Measurements from ENCODE around the gene RASGRP4.
"Not testable (repeated sequence)": the region's sequence is repeated elsewhere in the genome, so short reads cannot be mapped to it uniquely, and the experiment has no call there.

RASGRP4 gene

DNA sequence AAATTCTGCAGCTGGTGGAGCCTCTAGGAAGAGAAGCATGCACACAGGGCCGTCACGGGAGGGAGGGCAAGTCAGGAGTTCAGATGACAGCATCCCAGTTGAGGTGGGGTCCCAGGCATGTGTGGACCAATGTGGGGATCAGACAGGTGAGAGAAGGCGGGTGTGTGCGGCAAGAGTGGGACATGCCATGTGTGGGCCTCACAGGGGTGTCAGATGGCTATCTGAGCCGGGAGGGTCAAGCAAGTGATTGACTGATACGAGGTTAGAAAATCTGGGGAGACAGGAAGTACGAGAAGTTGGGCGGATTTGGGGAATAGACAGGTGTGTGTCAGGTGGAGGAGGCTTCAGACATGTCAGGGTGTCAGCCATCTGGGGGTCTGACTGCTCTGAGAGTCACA, 8.9 kb downstream of the RASGRP4 start:
- no peak for DNase-seq (ENCODE audit: low read depth in 2 of 2)

GRCh38 chr19:38413416-38413815, 12.6 kb downstream of the RASGRP4 start:
- no peak for DNase-seq (ENCODE audit: low read depth in 2 of 2)

DNA sequence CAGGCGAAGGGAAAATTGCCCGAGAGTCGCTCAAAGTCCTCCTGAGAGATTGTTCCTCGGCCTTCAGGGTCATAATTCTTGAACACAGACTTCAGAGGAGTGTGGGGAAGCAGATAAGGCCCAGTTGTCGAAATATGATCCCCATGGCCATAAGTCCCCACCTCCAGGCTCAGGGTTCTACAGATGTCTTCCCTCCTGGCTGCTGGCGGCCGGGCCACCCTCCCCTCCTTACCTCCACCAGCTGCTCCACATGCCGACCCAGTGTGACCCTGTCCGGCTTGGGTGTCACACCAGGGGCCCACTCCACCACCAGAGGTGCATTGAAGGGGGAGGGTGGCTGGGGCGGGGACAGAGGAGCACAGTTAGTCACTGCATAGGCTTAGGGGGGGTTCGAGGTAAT, 13.1 kb downstream of the RASGRP4 start:
- DNase-seq (ENCODE audit: low read depth in 2 of 2) = no peak

GRCh38 chr19:38412491-38412890, 13.5 kb downstream of the RASGRP4 start:
- DNase-seq (ENCODE audit: low read depth in 2 of 2) = no peak

GRCh38 chr19:38411898-38412297, 14.1 kb downstream of the RASGRP4 start:
- DNase-seq (ENCODE audit: low read depth in 2 of 2) = not testable (repeated sequence)

- DNase-seq (ENCODE audit: low read depth in 2 of 2) = no peak
These were observed 14.8 kb downstream of the RASGRP4 start for GRCh38 chr19:38411041-38411712.

DNA sequence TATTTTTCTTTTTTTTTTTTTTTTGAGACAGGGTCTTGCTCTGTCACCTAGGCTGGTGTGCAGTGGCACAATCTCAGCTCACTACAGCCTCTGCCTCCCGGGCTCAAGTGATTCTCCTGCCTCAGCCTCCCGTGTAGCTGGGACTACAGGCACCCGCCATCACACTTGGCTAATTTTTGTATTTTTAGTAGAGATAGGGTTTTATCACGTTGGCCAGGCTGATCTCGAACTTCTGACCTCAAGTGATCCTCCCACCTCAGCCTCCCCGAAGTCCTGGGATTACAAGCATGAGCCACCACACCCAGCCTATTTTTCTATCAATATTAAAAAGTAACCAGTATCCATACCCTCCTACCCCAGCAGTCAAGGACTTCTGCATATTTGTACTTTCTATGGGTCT, 15.6 kb downstream of the RASGRP4 start:
- not testable (repeated sequence) for DNase-seq (ENCODE audit: low read depth in 2 of 2)

DNA sequence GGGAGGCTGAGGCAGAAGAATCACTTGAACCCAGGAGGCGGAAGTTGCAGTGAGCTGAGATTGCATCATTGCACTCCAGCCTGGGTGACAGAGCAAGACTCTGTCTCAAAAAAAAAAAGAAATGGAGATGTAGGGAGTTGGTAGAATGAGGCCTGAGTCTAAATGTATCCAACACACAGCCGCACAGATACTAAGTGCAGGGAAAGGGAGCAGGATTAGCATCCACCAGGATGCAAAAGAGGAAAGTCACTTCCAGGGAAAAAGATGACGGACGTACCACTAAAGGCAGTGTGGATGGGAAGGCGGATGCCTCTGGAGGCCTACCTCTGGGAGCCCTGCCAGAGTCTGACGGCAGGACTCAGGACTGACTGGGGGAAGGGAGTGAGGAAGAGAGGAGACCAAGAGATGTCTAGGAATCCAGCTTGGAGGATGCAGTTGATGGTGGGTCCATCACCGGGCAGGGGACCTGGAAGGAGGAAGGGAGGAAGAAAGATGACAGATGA, 16.3 kb downstream of the RASGRP4 start:
- DNase-seq (ENCODE audit: low read depth in 2 of 2) = no peak

DNA sequence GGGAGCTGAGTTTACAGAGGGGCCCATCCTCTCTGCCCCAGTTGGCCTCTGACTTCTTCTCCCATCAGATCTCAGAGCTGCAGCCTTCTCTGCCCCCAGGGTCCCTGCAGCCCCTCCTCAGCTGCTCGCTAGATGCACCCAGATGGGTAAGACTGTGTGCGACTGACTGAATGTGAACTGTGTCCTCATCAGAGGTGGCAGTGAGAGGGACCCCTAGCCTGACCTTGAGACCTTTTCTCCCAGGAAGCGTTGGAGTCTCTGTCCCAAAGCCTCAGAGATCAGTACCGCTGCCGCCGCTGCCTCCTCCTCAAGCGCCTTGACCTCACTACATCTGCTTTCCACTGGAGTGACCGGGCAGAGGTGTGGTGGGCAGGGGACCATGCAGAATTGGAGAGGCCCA, 20.7 kb downstream of the RASGRP4 start:
- DNase-seq (ENCODE audit: low read depth in 2 of 2) = no peak

DNA sequence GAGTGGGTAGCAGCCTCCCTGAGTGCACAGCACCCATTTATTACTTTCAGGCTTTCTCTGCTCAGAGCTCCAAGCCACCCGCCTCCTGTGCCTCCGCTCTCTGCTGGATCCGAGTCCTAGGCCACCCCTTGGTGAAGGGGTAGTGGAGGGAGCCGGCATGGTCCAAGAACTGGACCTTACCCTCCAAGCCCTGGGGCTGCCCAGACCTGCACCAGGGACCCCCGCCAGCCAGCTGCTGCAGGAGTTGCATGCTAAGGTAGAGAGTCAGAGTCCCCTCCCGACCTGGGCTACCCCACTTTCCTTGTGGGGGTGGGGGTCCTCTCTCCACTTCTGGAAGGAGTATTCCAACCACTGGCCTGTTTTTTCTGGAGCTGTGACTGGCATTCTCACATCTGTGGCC, 21.2 kb downstream of the RASGRP4 start:
- no peak for DNase-seq (ENCODE audit: low read depth in 2 of 2)

DNA sequence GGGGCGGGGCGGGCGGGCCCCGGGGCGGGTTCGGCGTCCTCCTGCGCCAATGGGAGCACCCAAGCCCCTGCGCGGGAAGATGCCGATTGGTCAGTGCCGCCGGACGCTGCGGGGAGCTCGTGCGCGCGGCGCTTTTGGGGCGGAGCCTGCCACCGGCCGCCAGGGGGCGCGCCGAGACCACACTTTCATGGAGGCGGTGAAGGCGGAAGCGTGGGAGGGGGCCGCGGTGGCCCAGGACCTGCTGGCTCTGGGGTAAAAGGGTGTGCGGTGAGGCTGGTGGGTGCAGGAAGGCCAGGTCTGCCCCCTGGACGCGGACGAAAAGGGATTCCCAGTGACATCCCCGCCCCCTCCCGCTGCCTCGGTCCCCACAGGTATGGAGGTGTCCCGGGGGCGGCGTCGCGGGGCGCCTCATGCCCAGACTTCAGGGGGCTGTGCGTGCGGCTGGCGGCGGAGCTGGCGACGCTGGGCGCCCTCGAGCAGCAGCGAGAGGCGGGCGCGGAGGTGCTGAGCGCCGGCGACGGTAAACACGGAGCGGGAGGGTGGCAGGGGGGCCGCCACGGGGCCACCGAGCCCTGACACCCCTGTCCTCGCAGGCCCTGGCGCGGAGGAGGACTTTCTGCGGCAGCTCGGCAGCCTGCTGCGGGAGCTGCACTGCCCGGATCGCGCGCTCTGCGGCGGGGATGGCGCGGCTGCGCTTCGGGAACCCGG, 22.9 kb downstream of the RASGRP4 start, which contains the start of gene FAM98C:
FAM98C (plus strand) TSS at position 127 of the 708 bp plus-strand sequence; CDS start at position 188, 61 bp downstream.
- peak; percentile 97 for DNase-seq (ENCODE audit: low read depth in 2 of 2)

- no peak for DNase-seq (ENCODE audit: low read depth in 2 of 2)
These were observed 23.4 kb downstream of the RASGRP4 start for GRCh38 chr19:38402623-38402966.

- no peak for DNase-seq (ENCODE audit: low read depth in 2 of 2)
These were observed 24.9 kb downstream of the RASGRP4 start for GRCh38 chr19:38401148-38401547.

- DNase-seq (ENCODE audit: low read depth in 2 of 2) = no peak
These were observed 25.7 kb downstream of the RASGRP4 start for GRCh38 chr19:38400361-38400760.

- DNase-seq (ENCODE audit: low read depth in 2 of 2) = no peak
These were observed 26.5 kb downstream of the RASGRP4 start for GRCh38 chr19:38399537-38399936.

- no peak for DNase-seq (ENCODE audit: low read depth in 2 of 2)
These were observed 26.9 kb downstream of the RASGRP4 start for GRCh38 chr19:38399081-38399480.

GRCh38 chr19:38395381-38396114, 30.5 kb downstream of the RASGRP4 start:
- peak; percentile 27 to 46 for DNase-seq (ENCODE audit: low read depth in 2 of 2)

- peak; percentile 51 to 66 for DNase-seq (ENCODE audit: low read depth in 2 of 2)
These were observed 31.5 kb downstream of the RASGRP4 start for GRCh38 chr19:38394488-38394887.

DNA sequence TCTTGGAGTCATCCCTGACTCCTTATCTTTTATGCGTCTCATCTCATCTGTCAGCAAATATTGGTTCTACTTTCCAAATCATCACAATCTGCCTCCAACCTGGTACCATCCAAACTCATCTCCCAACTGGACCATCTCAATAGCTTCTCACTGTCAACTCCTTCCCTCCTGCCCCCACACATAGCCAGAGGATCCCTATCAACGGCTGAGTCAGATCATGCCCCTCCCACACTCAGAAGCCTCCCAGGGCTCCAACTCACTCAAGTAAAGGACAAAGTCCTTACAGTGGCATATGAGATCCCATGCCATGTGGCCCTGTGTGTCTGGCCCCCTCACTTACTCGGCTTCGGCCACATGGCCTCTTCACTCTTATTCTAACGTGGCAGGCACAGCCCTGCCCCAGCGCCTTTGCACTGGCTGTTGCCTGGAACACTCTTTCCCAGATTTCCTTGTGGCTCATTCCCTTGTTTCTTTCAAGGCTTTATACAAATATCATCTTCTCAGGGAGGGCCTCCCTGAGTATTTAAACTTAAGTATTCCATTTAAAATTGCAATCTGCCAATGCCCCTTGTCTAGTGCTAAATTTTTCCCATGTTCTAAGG, 33.2 kb downstream of the RASGRP4 start:
- no peak for DNase-seq (ENCODE audit: low read depth in 2 of 2)

GRCh38 chr19:38391911-38392464, 34.0 kb downstream of the RASGRP4 start:
- DNase-seq (ENCODE audit: low read depth in 2 of 2) = no peak

- DNase-seq (ENCODE audit: low read depth in 2 of 2) = no peak
These were observed 35.8 kb downstream of the RASGRP4 start for GRCh38 chr19:38389957-38390924.

Measured in stimulated activated CD4-positive, alpha-beta T cell treated with anti-CD3 and anti-CD28 coated beads, Interleukin-1b, Interleukin-23, amount 100 ng/mL, for 4 hours (primary cell).